Stomach (tissue), 9 donors: Measurements from ENCODE around the gene AMHR2. TPM values are rescaled to one million over a fixed set of nuclear protein-coding genes. Genes with fewer than 3 reads are reported as not detected.

Source experiments
- DNase-seq, 2 donors: peaks; one replicate each; pipeline versions ENCODE4 v3.0.0 to v3.0.0-alpha.2; 2013 to 2019
- H3K27ac ChIP-seq, 5 donors: fragments of 200-600 bp in 4 of 5; sonication (generic) in 4 of 5; one replicate each; pipeline ENCODE4 v1.5.1; 2013 to 2019; ENCODE audit warnings: mild to moderate bottlenecking in 1 of 5, moderate library complexity in 1 of 5
- H3K27me3 ChIP-seq, 3 donors: fragments of 200-600 bp; sonication (generic); one replicate each; pipeline ENCODE4 v1.5.1; 2017 to 2019; ENCODE audit warnings: mixed run types in 1 of 3
- H3K36me3 ChIP-seq, 4 donors: fragments of 200-600 bp; sonication (generic); 1 replicate in 3 of 4; 2 replicates in 1 of 4; pipeline ENCODE4 v1.5.1; 2016 to 2019
- H3K4me1 ChIP-seq, 4 donors: fragments of 200-600 bp; sonication (generic); one replicate each; pipeline ENCODE4 v1.5.1; 2016 to 2019
- H3K4me3 ChIP-seq, 4 donors: fragments of 200-600 bp; sonication (generic) in 3 of 4; one replicate each; pipeline ENCODE4 v1.5.1; 2016 to 2019; ENCODE audit warnings: mild to moderate bottlenecking in 1 of 4
- H3K9me3 ChIP-seq, 4 donors: fragments of 200-600 bp; sonication (generic); one replicate each; pipeline ENCODE4 v1.5.1; 2016 to 2019
- CTCF ChIP-seq, 7 experiments: fragments of 450-650 bp in 4 of 7; fragments of 200-600 bp in 3 of 7; sonication (generic) in 3 of 7; IDR thresholded peaks; one replicate each; pipeline ENCODE4 v1.5.1; 2016 to 2019; ENCODE audit warnings: antibody characterized with exemption in 7 of 7, control low read depth in 2 of 7, mild to moderate bottlenecking in 1 of 7
- EP300 ChIP-seq: sonication (generic); formaldehyde crosslinking; IDR thresholded peaks from one replicate; pipeline ENCODE4 v1.6.1; 2017; ENCODE audit warnings: antibody characterized with exemption
- POLR2A ChIP-seq, 4 donors: fragments of 450-650 bp; IDR thresholded peaks; one replicate each; pipeline ENCODE4 v1.6.1; 2016; ENCODE audit warnings: antibody characterized with exemption in 4 of 4, control low read depth in 2 of 4, mild to moderate bottlenecking in 1 of 4, moderate library complexity in 1 of 4
- POLR2AphosphoS5 ChIP-seq, 3 donors: sonication (generic); formaldehyde crosslinking; IDR thresholded peaks; one replicate each; pipeline ENCODE4 v1.6.1; 2016; ENCODE audit warnings: antibody characterized with exemption in 3 of 3
- WGBS, 5 donors: extraction: QIAGEN DNeasy Blood & Tissue Kit in 3 of 5; methylation state at CpG; one replicate each; pipeline versions ENCODE4 v1.1.5 to v1.1.7; 2013 to 2018; 5-methylcytosine and 5-hydroxymethylcytosine counted together
- intact Hi-C: fragments of 100-400 bp; cut with DNase I; formaldehyde crosslinking; loops from one replicate; pipeline ENCODE4 v1.15.1; 2023; ENCODE audit warnings: low total_unique reads
- polyA plus RNA-seq, 3 donors: library from polyadenylated mRNA; stranded (reverse); fragments of 200-250 nt; gene quantifications; one replicate each; pipeline ENCODE4 v1.2.3, GENCODE V29; 2013
- total RNA-seq, 5 donors: library from RNA; depleted of rRNA; stranded (reverse); fragments of >200 nt; gene quantifications; one replicate each; pipeline versions ENCODE4 v1.1.0 to v1.2.3, GENCODE V29; 2014 to 2016
- donor health status: healthy with polysubstance abuse.
- donor health status: Bipolar disorder and iron deficiency.
- donor health status: healthy.

AMHR2 gene
- total and polyA plus RNA-seq, 8 donors: 0.23 to 1.8 (median 0.25) TPM; not detected in 5

DNA sequence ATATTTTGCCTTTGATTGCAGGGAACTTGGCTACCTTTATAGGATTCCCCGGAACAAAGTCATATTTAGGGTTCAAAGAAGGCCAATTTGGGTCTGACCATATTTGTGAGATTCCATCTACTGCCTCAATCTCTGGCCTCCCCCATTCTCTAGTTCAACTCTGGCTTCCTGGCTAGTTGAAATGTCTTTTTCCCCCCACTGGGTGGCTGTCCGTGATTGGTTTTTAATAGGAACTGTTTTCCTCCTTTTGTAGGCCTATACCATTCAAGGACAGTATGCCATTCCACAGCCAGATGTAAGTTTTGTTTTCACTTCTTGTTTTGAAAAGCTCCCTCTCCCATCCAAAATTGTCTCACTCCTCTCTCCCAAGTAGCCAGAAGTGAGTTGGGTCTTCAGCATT is 42.0 kb downstream of the AMHR2 start:
- H3K9me3 ChIP-seq: no peaks in the 10 kb centered on the region
- peaks cover 12 to 74% (median 41%) of the 10 kb centered on the region in 4 donors for H3K4me1 ChIP-seq
- 35 to 54% (median 43%) methylated on average over 2 of the region's 2 CpGs for WGBS, 5 donors
- no peak overlapping the region for H3K27ac ChIP-seq
- H3K4me3 ChIP-seq: no peak overlapping the region
- no peaks in the 10 kb centered on the region for H3K27me3 ChIP-seq
- H3K36me3 ChIP-seq: peaks cover 100% of the 10 kb centered on the region in 4 donors
- TF ChIP-seq CTCF (IDR thresholded peaks at IDR 0.05) (no peak), EP300 (no peak), POLR2AphosphoS5 (IDR thresholded peaks at IDR 0.05) (no peak), POLR2A (IDR thresholded peaks at IDR 0.05) (no peak)
- intact Hi-C loops: loop anchor here (10.0 kb wide), 1 partner anchor 49 kb away; no protein-coding TSS in a partner anchor
- no peak for DNase-seq

DNA sequence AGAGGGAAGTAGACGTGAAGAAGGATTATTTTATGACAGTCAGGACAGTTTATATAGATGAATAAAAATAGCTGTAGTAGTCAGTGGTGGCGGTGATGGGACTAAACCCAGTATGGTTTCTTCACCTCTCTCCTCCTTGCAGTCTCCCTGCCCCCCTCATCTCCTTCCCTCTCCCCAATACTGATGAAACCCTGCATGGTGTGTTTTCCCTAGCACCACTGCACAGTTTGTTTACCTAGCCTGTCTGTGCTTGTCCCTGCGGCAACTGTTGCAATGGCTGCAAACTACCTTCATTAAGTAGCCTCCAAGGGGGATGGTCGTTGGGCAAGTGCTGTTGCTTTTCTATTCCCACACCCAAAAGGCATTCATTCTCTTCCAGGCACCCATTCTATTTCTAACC is 43.0 kb downstream of the AMHR2 start:
- intact Hi-C loops: loop anchor here (10.0 kb wide), 1 partner anchor 48 kb away; no protein-coding TSS in a partner anchor
- no peak for DNase-seq
- no peaks in the 10 kb centered on the region for H3K27me3 ChIP-seq
- WGBS, 5 donors: 55 to 75% (median 64%) methylated on average over 4 of the region's 4 CpGs
- peaks cover 99 to 100% (median 100%) of the 10 kb centered on the region in 4 donors for H3K36me3 ChIP-seq
- TF ChIP-seq POLR2AphosphoS5 (IDR thresholded peaks at IDR 0.05) (no peak), POLR2A (IDR thresholded peaks at IDR 0.05) (no peak), CTCF (IDR thresholded peaks at IDR 0.05) (no peak), EP300 (no peak)
- peaks cover 3 to 74% (median 34%) of the 10 kb centered on the region in 4 donors for H3K4me1 ChIP-seq
- no peaks in the 10 kb centered on the region for H3K9me3 ChIP-seq
- H3K27ac ChIP-seq: peak overlapping the region in 1 of 5 donors; percentile 5
- no peak overlapping the region for H3K4me3 ChIP-seq

DNA sequence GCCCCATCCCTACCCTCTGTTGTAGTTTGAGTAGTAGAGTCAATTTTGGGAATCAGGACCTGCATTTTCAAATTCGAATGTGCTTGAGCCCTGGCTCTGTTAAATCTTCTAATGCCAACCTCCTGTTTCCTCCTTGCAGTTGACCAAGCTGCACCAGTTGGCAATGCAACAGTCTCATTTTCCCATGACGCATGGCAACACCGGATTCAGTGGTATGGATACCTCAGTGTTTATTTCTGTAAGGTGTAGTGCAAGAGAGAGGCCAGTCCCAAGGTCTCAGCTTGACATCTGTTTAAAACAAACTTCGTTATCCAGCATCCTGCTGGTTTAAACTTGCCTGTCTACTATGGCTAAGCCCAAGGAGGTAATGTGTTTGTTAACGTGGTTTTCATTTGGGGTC is 43.4 kb downstream of the AMHR2 start:
- TF ChIP-seq EP300 (no peak), CTCF (IDR thresholded peaks at IDR 0.05) (no peak), POLR2AphosphoS5 (IDR thresholded peaks at IDR 0.05) (no peak), POLR2A (IDR thresholded peaks at IDR 0.05) (no peak)
- DNase-seq: no peak
- H3K27ac ChIP-seq: no peak overlapping the region
- H3K4me3 ChIP-seq: no peak overlapping the region
- 47 to 64% (median 52%) methylated on average over 5 of the region's 5 CpGs for WGBS, 5 donors
- intact Hi-C loops: loop anchor here (10.0 kb wide), 1 partner anchor 48 kb away; no protein-coding TSS in a partner anchor
- no peaks in the 10 kb centered on the region for H3K9me3 ChIP-seq
- no peaks in the 10 kb centered on the region for H3K27me3 ChIP-seq
- peaks cover 99 to 100% (median 100%) of the 10 kb centered on the region in 4 donors for H3K36me3 ChIP-seq
- H3K4me1 ChIP-seq: peaks cover 0 to 74% (median 35%) of the 10 kb centered on the region in 4 donors

- TF ChIP-seq POLR2AphosphoS5 (IDR thresholded peaks at IDR 0.05) (no peak), EP300 (no peak), CTCF (IDR thresholded peaks at IDR 0.05) (no peak), POLR2A (IDR thresholded peaks at IDR 0.05) (no peak)
- no peak overlapping the region for H3K27ac ChIP-seq
- peaks cover 0 to 74% (median 35%) of the 10 kb centered on the region in 4 donors for H3K4me1 ChIP-seq
- H3K27me3 ChIP-seq: no peaks in the 10 kb centered on the region
- WGBS, 5 donors: 69 to 85% (median 79%) methylated on average over 2 of the region's 2 CpGs
- H3K36me3 ChIP-seq: peaks cover 99 to 100% (median 100%) of the 10 kb centered on the region in 4 donors
- no peak for DNase-seq
- intact Hi-C loops: loop anchor here (10.0 kb wide), 1 partner anchor 47 kb away; no protein-coding TSS in a partner anchor
- no peak overlapping the region for H3K4me3 ChIP-seq
- H3K9me3 ChIP-seq: no peaks in the 10 kb centered on the region
Measured at GRCh38 chr12:53467880-53468279, 44.2 kb downstream of the AMHR2 start.
